Gastroesophageal sphincter (tissue), 3 donors: ENCODE results near the gene SUGCT.

Source experiments
- CTCF ChIP-seq, 4 experiments: fragments of 200-600 bp in 2 of 4; fragments of 450-650 bp in 2 of 4; sonication (generic) in 1 of 4; IDR thresholded peaks; one replicate each; pipeline ENCODE4 v1.5.1; 2017 to 2019; ENCODE audit warnings: antibody characterized with exemption in 4 of 4, mild to moderate bottlenecking in 2 of 4, moderate library complexity in 2 of 4
- EP300 ChIP-seq: sonication (generic); formaldehyde crosslinking; IDR thresholded peaks from one replicate; pipeline ENCODE4 v1.6.1; 2017; ENCODE audit warnings: antibody characterized with exemption, mild to moderate bottlenecking
- POLR2A ChIP-seq, 2 donors: fragments of 450-650 bp; IDR thresholded peaks; one replicate each; pipeline ENCODE4 v1.6.1; 2017; ENCODE audit warnings: antibody characterized with exemption in 2 of 2, mild to moderate bottlenecking in 2 of 2, moderate library complexity in 1 of 2
- POLR2AphosphoS5 ChIP-seq: sonication (generic); formaldehyde crosslinking; IDR thresholded peaks from one replicate; pipeline ENCODE4 v1.6.1; 2017; ENCODE audit warnings: antibody characterized with exemption

GRCh38 chr7:40133561-40134427 lies 1.0 kb upstream of the SUGCT start:
- TF ChIP-seq CTCF (IDR thresholded peaks at IDR 0.05) (no peak), EP300 (no peak), POLR2AphosphoS5 (no peak), POLR2A (IDR thresholded peaks at IDR 0.05) (no peak)
